ENCODE measurements around the gene MEIKIN. TPM values are rescaled to one million over a fixed set of nuclear protein-coding genes. Genes with fewer than 3 reads are reported as not detected.

Gene MEIKIN
- total and polyA plus RNA-seq, 2 donors (not counting 3 experiments of a cell fraction or from before 2014, with no cell fraction given), result not detected

DNA sequence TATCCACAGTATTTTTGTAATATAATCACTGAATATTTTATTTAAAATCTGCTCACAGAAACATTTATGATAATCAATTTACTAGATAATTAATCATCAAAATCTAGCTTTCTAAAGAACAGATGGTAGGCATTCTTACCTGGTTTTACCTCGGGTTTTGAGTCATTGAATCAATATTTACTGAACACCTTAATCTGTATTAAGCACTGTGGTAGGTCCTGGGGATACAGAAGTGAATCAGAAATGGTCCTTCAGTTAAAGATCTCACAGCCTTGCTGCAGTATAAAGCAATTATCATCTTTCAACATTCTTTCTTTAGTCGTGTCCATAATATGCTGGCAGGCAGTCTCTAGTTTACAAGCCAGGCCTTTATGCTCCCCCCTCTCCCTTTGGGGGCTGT lies 2.0 kb upstream of the MEIKIN start:
- Histone ChIP-seq H4K20me1 (replicated peaks; ENCODE audit: control insufficient read depth, extremely low read depth, insufficient read depth, low read length) (no peaks in the 10 kb centered on the region), H3K27me3 (ENCODE audit: control insufficient read depth in 2 of 2, insufficient read depth in 2 of 2, low read length in 2 of 2) (peaks cover 3 to 4% of the 10 kb centered on the region in 2 experiments), H3K36me3 (ENCODE audit: control insufficient read depth in 2 of 2, extremely low read depth in 1 of 2, insufficient read depth in 2 of 2, low read length in 2 of 2) (no peaks in the 10 kb centered on the region), H3K4me3 (replicated peaks in 1 of 3; ENCODE audit: insufficient read depth in 1 of 3, low read depth in 1 of 3, low read length in 3 of 3) (no peak overlapping the region), H2AFZ (ENCODE audit: low read depth, low read length) (no peak overlapping the region), H3K9me3 (replicated peaks; ENCODE audit: control insufficient read depth, insufficient read depth, low read length) (no peaks in the 10 kb centered on the region), H3K9me1 (replicated peaks; ENCODE audit: control insufficient read depth, extremely low read depth, insufficient read depth, low read length) (no peaks in the 10 kb centered on the region), H3K27ac (ENCODE audit: insufficient read depth, low read depth, low read length) (no peak overlapping the region), H3K4me2 (ENCODE audit: insufficient read depth, low read length) (no peak overlapping the region), H3K4me1 (ENCODE audit: control insufficient read depth, extremely low read depth, insufficient read depth, low read length) (no peaks in the 10 kb centered on the region), H3K9ac (replicated peaks; ENCODE audit: extremely low read depth, insufficient read depth, low read length) (no peak overlapping the region), H3K79me2 (ENCODE audit: control insufficient read depth, insufficient read depth, low read length) (no peaks in the 10 kb centered on the region)
- no peak for FAIRE-seq
- dilution Hi-C loops (cut with MboI; ENCODE audit: extremely low pct_ligation_motif_present, low sequenced_read_pairs) (no loop called here), intact Hi-C loops (cut with micrococcal nuclease) (no loop called here)
- TF ChIP-seq FOS (IDR thresholded peaks at IDR 0.05; ENCODE audit: borderline replicate concordance, insufficient read depth, low read length), result no peak
- DNase-seq (ENCODE audit: low read depth, low spot score), result no peak
- CTCF ChIA-PET, result no interaction called here
- POLR2A ChIA-PET, result no interaction called here
- BruUV-seq (replicated peaks), result no TSS peak

DNA sequence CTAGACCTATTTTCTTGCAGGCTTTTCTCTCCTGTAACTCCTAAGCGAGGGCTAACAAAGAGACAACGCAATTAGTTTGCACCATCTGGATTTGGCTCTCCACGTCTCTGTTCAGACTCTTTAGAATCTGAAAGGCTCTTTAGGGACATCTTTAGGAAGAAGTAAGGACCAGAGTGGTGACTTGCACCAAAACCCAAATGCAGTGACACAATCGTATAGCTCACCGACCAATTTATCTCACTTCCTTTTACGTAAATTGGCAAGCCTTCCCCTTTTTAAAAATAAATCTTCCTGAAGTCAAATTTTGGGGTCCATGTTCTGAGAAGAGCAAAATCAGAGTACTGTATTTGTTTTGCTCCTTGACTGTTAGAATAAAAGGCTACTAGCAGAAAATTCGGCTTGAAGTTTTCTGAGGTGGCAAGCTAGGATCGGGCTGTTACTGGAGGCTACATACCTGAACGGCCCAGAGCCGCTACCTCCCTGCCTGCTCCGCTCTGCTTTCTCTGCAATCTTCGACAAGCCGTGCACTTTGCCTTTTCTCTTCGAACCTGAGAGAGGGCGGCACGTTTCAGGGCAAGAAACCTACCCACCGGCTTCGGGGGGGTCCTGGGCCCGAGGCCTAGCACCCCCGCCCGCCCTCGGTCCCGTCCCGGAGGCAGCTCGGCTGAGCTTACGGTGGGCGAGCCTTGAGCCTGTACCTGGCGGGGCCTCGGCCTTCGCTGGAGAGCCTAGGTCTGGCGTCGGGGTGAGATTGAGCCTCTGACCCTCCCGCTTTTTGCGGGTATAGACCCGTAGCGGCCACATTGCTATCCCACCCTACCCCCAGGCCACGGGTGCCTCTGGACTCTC lies 537 bp downstream of the MEIKIN start:
- ChIA-PET POLR2A (no interaction called here), CTCF (no interaction called here)

More for the DNA sequence above, 537 bp downstream of the MEIKIN start:
- DNase-seq (ENCODE audit: low read depth, low spot score), result no peak
- Histone ChIP-seq H3K79me2 (ENCODE audit: control insufficient read depth, insufficient read depth, low read length) (no peaks in the 10 kb centered on the region), H3K36me3 (ENCODE audit: control insufficient read depth in 2 of 2, extremely low read depth in 1 of 2, insufficient read depth in 2 of 2, low read length in 2 of 2) (no peaks in the 10 kb centered on the region), H3K27ac (ENCODE audit: insufficient read depth, low read depth, low read length) (no peak overlapping the region), H3K9me3 (replicated peaks; ENCODE audit: control insufficient read depth, insufficient read depth, low read length) (no peaks in the 10 kb centered on the region), H3K4me3 (replicated peaks in 1 of 3; ENCODE audit: insufficient read depth in 1 of 3, low read depth in 1 of 3, low read length in 3 of 3) (no peak overlapping the region), H3K27me3 (ENCODE audit: control insufficient read depth in 2 of 2, insufficient read depth in 2 of 2, low read length in 2 of 2) (peaks cover 3 to 7% of the 10 kb centered on the region in 2 experiments), H4K20me1 (replicated peaks; ENCODE audit: control insufficient read depth, extremely low read depth, insufficient read depth, low read length) (no peaks in the 10 kb centered on the region), H3K9ac (replicated peaks; ENCODE audit: extremely low read depth, insufficient read depth, low read length) (no peak overlapping the region), H3K4me2 (ENCODE audit: insufficient read depth, low read length) (no peak overlapping the region), H2AFZ (ENCODE audit: low read depth, low read length) (no peak overlapping the region), H3K9me1 (replicated peaks; ENCODE audit: control insufficient read depth, extremely low read depth, insufficient read depth, low read length) (no peaks in the 10 kb centered on the region), H3K4me1 (ENCODE audit: control insufficient read depth, extremely low read depth, insufficient read depth, low read length) (no peaks in the 10 kb centered on the region)
- no peak for TF ChIP-seq JUN (IDR thresholded peaks at IDR 0.05; ENCODE audit: borderline replicate concordance, insufficient read depth, insufficient read length, low read depth)
- TF ChIP-seq, protein P1, sequence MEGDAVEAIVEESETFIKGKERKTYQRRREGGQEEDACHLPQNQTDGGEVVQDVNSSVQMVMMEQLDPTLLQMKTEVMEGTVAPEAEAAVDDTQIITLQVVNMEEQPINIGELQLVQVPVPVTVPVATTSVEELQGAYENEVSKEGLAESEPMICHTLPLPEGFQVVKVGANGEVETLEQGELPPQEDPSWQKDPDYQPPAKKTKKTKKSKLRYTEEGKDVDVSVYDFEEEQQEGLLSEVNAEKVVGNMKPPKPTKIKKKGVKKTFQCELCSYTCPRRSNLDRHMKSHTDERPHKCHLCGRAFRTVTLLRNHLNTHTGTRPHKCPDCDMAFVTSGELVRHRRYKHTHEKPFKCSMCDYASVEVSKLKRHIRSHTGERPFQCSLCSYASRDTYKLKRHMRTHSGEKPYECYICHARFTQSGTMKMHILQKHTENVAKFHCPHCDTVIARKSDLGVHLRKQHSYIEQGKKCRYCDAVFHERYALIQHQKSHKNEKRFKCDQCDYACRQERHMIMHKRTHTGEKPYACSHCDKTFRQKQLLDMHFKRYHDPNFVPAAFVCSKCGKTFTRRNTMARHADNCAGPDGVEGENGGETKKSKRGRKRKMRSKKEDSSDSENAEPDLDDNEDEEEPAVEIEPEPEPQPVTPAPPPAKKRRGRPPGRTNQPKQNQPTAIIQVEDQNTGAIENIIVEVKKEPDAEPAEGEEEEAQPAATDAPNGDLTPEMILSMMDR (IDR thresholded peaks at IDR 0.05; ENCODE audit: extremely low read depth in 1 of 2, insufficient read depth in 1 of 2, low read depth in 1 of 2, low read length in 2 of 2), result no peak
- dilution Hi-C loops (cut with MboI; ENCODE audit: extremely low pct_ligation_motif_present, low sequenced_read_pairs), result no loop called here
- BruUV-seq (replicated peaks), result no TSS peak
- intact Hi-C loops (cut with micrococcal nuclease), result no loop called here
- no peak for FAIRE-seq

All from endothelial cell of umbilical vein (primary cell).